ENCODE data around the gene EIF5A2.
"Not testable (repeated sequence)": the region's sequence is repeated elsewhere in the genome, so short reads cannot be mapped to it uniquely, and the experiment has no call there.

DNA sequence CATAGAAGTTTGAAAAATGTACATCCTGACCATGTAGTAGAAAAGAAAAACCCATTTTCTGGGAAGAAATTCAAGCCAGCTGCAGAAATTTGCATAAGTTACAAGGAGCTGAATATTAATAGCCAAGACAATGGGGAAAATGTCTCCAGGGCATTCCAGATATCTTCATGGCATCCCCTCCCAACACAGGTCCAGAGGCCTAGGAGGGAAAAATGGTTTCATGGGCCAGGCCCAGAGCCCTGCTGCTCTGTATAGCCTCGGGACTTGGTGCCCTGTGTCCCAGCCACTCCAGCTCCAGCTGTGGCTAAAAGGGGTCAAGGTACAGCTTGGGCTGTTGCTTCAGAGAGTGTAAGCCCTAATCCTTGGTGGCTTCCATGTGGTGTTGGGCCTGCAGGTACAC, 11.2 kb downstream of the EIF5A2 start:
- TF ChIP-seq POLR2A (IDR thresholded peaks at IDR 0.05), result not testable (repeated sequence)
- TF ChIP-seq, protein P1, sequence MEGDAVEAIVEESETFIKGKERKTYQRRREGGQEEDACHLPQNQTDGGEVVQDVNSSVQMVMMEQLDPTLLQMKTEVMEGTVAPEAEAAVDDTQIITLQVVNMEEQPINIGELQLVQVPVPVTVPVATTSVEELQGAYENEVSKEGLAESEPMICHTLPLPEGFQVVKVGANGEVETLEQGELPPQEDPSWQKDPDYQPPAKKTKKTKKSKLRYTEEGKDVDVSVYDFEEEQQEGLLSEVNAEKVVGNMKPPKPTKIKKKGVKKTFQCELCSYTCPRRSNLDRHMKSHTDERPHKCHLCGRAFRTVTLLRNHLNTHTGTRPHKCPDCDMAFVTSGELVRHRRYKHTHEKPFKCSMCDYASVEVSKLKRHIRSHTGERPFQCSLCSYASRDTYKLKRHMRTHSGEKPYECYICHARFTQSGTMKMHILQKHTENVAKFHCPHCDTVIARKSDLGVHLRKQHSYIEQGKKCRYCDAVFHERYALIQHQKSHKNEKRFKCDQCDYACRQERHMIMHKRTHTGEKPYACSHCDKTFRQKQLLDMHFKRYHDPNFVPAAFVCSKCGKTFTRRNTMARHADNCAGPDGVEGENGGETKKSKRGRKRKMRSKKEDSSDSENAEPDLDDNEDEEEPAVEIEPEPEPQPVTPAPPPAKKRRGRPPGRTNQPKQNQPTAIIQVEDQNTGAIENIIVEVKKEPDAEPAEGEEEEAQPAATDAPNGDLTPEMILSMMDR (IDR thresholded peaks at IDR 0.05 in 4 of 5, conservative IDR thresholded peaks at IDR 0.05 in 1 of 5), result not testable (repeated sequence)
